Thyroid gland (tissue), 4 donors: ENCODE measurements around the gene ADIRF.
"Not testable (repeated sequence)": the region's sequence is repeated elsewhere in the genome, so short reads cannot be mapped to it uniquely, and the experiment has no call there.

Experiments
- POLR2A ChIP-seq, 2 donors: fragments of 450-650 bp; IDR thresholded peaks; one replicate each; pipeline ENCODE4 v1.6.1; 2017; ENCODE audit warnings: antibody characterized with exemption in 2 of 2, mild to moderate bottlenecking in 2 of 2, moderate library complexity in 1 of 2
- TF ChIP-seq, protein P1 (sequence below), 6 experiments: fragments of 200-600 bp in 3 of 6; fragments of 450-650 bp in 3 of 6; sonication (generic) in 3 of 6; IDR thresholded peaks; one replicate each; pipeline ENCODE4 v1.5.1; 2016 to 2019; ENCODE audit warnings: antibody characterized with exemption in 6 of 6, mild to moderate bottlenecking in 2 of 6, inconsistent platforms in 1 of 6, moderate library complexity in 1 of 6

- TF ChIP-seq, protein P1, sequence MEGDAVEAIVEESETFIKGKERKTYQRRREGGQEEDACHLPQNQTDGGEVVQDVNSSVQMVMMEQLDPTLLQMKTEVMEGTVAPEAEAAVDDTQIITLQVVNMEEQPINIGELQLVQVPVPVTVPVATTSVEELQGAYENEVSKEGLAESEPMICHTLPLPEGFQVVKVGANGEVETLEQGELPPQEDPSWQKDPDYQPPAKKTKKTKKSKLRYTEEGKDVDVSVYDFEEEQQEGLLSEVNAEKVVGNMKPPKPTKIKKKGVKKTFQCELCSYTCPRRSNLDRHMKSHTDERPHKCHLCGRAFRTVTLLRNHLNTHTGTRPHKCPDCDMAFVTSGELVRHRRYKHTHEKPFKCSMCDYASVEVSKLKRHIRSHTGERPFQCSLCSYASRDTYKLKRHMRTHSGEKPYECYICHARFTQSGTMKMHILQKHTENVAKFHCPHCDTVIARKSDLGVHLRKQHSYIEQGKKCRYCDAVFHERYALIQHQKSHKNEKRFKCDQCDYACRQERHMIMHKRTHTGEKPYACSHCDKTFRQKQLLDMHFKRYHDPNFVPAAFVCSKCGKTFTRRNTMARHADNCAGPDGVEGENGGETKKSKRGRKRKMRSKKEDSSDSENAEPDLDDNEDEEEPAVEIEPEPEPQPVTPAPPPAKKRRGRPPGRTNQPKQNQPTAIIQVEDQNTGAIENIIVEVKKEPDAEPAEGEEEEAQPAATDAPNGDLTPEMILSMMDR (IDR thresholded peaks at IDR 0.05) = not testable (repeated sequence)
- TF ChIP-seq POLR2A (IDR thresholded peaks at IDR 0.05) = not testable (repeated sequence)
Measured at GRCh38 chr10:87008303-87008702, 40.0 kb downstream of the ADIRF start.
